H1 (cell line): Measurements from ENCODE around the gene PRDM15. TPM values are rescaled to one million over a fixed set of nuclear protein-coding genes. Genes with fewer than 3 reads are reported as not detected.

Experiments used
- ATF3 ChIP-seq: IDR thresholded peaks from 2 replicates; pipeline ENCODE4 v1.6.1; 2011; ENCODE audit warnings: low read depth, mild to moderate bottlenecking, low read length; ENCODE audit not compliant: insufficient read depth
- RNF2 ChIP-seq: fragments of 200-900, 300-1000 bp; sonication (generic); IDR thresholded peaks from 2 replicates; pipeline ENCODE4 v1.7.1; 2016; ENCODE audit warnings: borderline replicate concordance, low read depth, mild to moderate bottlenecking, antibody characterized with exemption, low read length; ENCODE audit not compliant: poor library complexity, severe bottlenecking; ENCODE audit errors: missing control alignments
- SRF ChIP-seq: IDR thresholded peaks from 2 replicates; pipeline ENCODE4 v1.6.1; 2011; ENCODE audit warnings: mild to moderate bottlenecking, low read depth, low read length, moderate library complexity
- TCF12 ChIP-seq: IDR thresholded peaks from 2 replicates; pipeline ENCODE4 v1.6.1; 2011; ENCODE audit warnings: low read depth, mild to moderate bottlenecking, low read length
- polyA plus RNA-seq, 7 experiments: library from polyadenylated mRNA; depleted of rRNA in 3 of 7; stranded (reverse) in 5 of 7; unstranded in 2 of 7; fragments of >200 nt in 5 of 7; fragments of 200-250 nt in 2 of 7; gene quantifications; 1 replicate in 5 of 7; 2 replicates in 1 of 7; 4 replicates in 1 of 7; pipeline versions ENCODE4 v1.2.1 to v1.2.3, GENCODE V29; 2011 to 2013; ENCODE audit warnings: missing spikeins in 2 of 7, mixed read lengths in 2 of 7
- total RNA-seq: library from RNA; stranded (reverse); fragmentation: NEBNext Ultra II Directional; extraction: Animal tissue kit (Norgen Biotek cat#: 25700); gene quantifications from 2 replicates; pipeline ENCODE4 v1.2.1, GENCODE V29; 2021

PRDM15 gene
- total and polyA plus RNA-seq, 2 of the 8 experiments (the other 6 are each of a cell fraction or from before 2014, with no cell fraction given) = 9.7 to 10.5 TPM

DNA sequence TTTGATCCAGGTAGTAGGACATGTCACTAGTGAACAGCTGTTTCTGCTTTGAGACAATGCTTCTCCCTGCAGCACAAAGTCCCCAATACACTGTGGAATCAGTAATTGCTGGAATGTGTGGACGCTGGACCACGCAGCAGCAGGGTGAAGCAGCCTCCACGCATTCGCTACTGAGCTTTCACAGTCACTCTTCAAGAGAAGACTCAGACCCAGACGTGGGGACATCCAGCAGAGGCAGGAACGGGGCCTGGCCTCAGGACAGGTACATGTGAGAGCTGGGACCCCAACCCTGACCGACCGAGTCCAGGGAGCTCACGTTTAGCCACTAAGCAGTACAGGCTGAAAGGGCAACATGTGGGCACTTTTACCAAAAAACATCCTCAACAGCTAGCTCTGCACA, 34.1 kb upstream of the PRDM15 start (continued):
- TF ChIP-seq ATF3 (no peak), SRF (no peak), RNF2 (no peak), TCF12 (no peak)
